ENCODE measurements around the gene UBTF. TPM values are rescaled to one million over a fixed set of nuclear protein-coding genes. Genes with fewer than 3 reads are reported as not detected.

UBTF gene
- total RNA-seq, 4 donors from 2014 or later: 38.9 to 57.4 (median 51.0) TPM

DNA sequence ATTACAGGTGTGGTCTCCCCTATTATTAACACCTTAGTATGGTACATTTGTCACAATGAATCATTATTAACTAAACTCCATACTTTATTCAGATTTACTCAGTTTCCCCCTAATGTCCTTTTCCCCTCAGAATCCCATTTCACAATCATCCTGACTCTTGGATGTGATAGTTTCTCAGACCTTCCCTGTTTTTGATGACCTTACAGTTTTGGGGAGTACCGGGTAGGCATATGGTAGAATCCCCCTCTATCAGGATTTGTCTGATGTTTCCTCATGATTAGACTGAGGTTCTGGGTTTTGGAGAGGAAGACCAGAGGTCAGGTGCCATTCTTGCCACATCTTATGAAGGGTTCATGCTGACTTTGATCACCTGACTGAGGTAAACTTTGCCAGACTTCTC, 55.0 kb downstream of the UBTF start:
- TF ChIP-seq CTCF (IDR thresholded peaks at IDR 0.05) (no peak), POLR2A (IDR thresholded peaks at IDR 0.05) (no peak)
- Histone ChIP-seq H3K4me3 (no peak overlapping the region), H3K36me3 (peaks cover 0 to 7% (median 0%) of the 10 kb centered on the region in 3 donors), H3K27me3 (no peaks in the 10 kb centered on the region), H3K9me3 (no peaks in the 10 kb centered on the region), H3K27ac (no peak overlapping the region), H3K4me1 (peaks cover 0 to 10% (median 4%) of the 10 kb centered on the region in 3 donors)
- 83 to 100% methylated on average over 1 of the region's 1 CpG for WGBS, 2 donors
- DNase-seq: no peak
- intact Hi-C loops (cut with DNase I): loop anchor here (10.0 kb wide), 1 partner anchor 240 kb away; no protein-coding TSS in a partner anchor

- DNase-seq: no peak
- Histone ChIP-seq H3K36me3 (peaks cover 0 to 7% (median 0%) of the 10 kb centered on the region in 3 donors), H3K27ac (no peak overlapping the region), H3K4me1 (no peaks in the 10 kb centered on the region), H3K4me3 (no peak overlapping the region), H3K27me3 (no peaks in the 10 kb centered on the region), H3K9me3 (no peaks in the 10 kb centered on the region)
- TF ChIP-seq CTCF (IDR thresholded peaks at IDR 0.05) (no peak), POLR2A (IDR thresholded peaks at IDR 0.05) (no peak)
- intact Hi-C loops (cut with DNase I): loop anchor here (10.0 kb wide), 1 partner anchor 235 kb away; no protein-coding TSS in a partner anchor
- WGBS, 2 donors: 88% methylated on average over 13 to 15 of the region's 15 CpGs
Measured at GRCh38 chr17:44159519-44160210, 59.8 kb downstream of the UBTF start.

GRCh38 chr17:44155488-44155887, 64.0 kb downstream of the UBTF start:
- 60 to 80% methylated on average over 1 to 2 of the region's 2 CpGs for WGBS, 2 donors

More at GRCh38 chr17:44155488-44155887, 64.0 kb downstream of the UBTF start:
- H3K4me1 ChIP-seq: peaks cover 0 to 7% (median 0%) of the 10 kb centered on the region in 3 donors
- H3K27ac ChIP-seq: no peak overlapping the region
- H3K27me3 ChIP-seq: no peaks in the 10 kb centered on the region
- TF ChIP-seq POLR2A (IDR thresholded peaks at IDR 0.05) (no peak), CTCF (IDR thresholded peaks at IDR 0.05) (no peak)
- no peaks in the 10 kb centered on the region for H3K36me3 ChIP-seq
- no peaks in the 10 kb centered on the region for H3K9me3 ChIP-seq
- no peak for DNase-seq
- intact Hi-C loops (cut with DNase I): no loop called here
- no peak overlapping the region for H3K4me3 ChIP-seq

Small RNA genes within 50 kb of the gene (small RNA-seq; reads per million reads assigned to genes)
- 0 reads per million in 4 donors for gene MIR6782

Other genes with a start within 250 kb of the UBTF start
- gene NAGS, start 215.1 kb downstream of the UBTF start, total RNA-seq: 1 to 10 TPM in 3 of 4 donors, under 1 TPM in 1; 0.64 to 2.7 (median 2.1) TPM
- gene TMEM101, start 204.7 kb downstream of the UBTF start, total RNA-seq: 10 to 100 TPM; 20.6 to 40.8 (median 34.1) TPM
- 10 to 100 TPM; 27.3 to 44.3 (median 36.9) TPM for gene LSM12, start 153.0 kb downstream of the UBTF start, total RNA-seq
- gene G6PC3, start 148.9 kb downstream of the UBTF start, total RNA-seq: 10 to 100 TPM; 10.3 to 23.3 (median 17.2) TPM
- gene HDAC5, start 96.0 kb downstream of the UBTF start, total RNA-seq: 100 to 1,000 TPM in 1 of 4 donors, 10 to 100 TPM in 3; 31.1 to 135 (median 68.0) TPM
- 1 to 10 TPM; 1.9 to 4.7 (median 4.0) TPM for gene HROB, start 77.7 kb downstream of the UBTF start, total RNA-seq
- under 1 TPM in 1 of 4 donors, not detected in 3; 0.11 TPM for gene ASB16, start 49.0 kb downstream of the UBTF start, total RNA-seq
- gene TMUB2, start 32.7 kb downstream of the UBTF start, total RNA-seq: 10 to 100 TPM; 14.6 to 25.5 (median 21.6) TPM
- gene ATXN7L3, start 19.8 kb downstream of the UBTF start, total RNA-seq: 10 to 100 TPM; 37.7 to 47.3 (median 44.0) TPM
- not detected for gene SLC4A1, start 48.5 kb upstream of the UBTF start, total RNA-seq
- gene RUNDC3A, start 88.9 kb upstream of the UBTF start, total RNA-seq: 1 to 10 TPM in 2 of 4 donors, under 1 TPM in 2; 0.23 to 1.1 (median 0.81) TPM
- 100 to 1,000 TPM in 2 of 4 donors, 10 to 100 TPM in 2; 93.2 to 148 (median 107) TPM for gene SLC25A39, start 105.1 kb upstream of the UBTF start, total RNA-seq
- gene GRN, start 125.6 kb upstream of the UBTF start, total RNA-seq: 1,000 to 10,000 TPM in 1 of 4 donors, 100 to 1,000 TPM in 3; 428 to 1,204 (median 642) TPM
- 10 to 100 TPM in 1 of 4 donors, 1 to 10 TPM in 2, under 1 TPM in 1; 0.35 to 17.4 (median 3.2) TPM for gene FAM171A2, start 144.2 kb upstream of the UBTF start, total RNA-seq
- gene ITGA2B, start 170.0 kb upstream of the UBTF start, total RNA-seq: under 1 TPM in 3 of 4 donors, not detected in 1; 0.26 to 0.76 (median 0.70) TPM